NCI-H2081 treated with DMSO at 0.1 percent for 48 hours (cell line): ENCODE data around the gene PPM1L.
"Not testable (repeated sequence)": the region's sequence is repeated elsewhere in the genome, so short reads cannot be mapped to it uniquely, and the experiment has no call there.

Experiments used
- DNase-seq: peaks from one replicate; lab custom pipeline; 2025; lab: John Stamatoyannopoulos, UW

The PPM1L gene

DNA sequence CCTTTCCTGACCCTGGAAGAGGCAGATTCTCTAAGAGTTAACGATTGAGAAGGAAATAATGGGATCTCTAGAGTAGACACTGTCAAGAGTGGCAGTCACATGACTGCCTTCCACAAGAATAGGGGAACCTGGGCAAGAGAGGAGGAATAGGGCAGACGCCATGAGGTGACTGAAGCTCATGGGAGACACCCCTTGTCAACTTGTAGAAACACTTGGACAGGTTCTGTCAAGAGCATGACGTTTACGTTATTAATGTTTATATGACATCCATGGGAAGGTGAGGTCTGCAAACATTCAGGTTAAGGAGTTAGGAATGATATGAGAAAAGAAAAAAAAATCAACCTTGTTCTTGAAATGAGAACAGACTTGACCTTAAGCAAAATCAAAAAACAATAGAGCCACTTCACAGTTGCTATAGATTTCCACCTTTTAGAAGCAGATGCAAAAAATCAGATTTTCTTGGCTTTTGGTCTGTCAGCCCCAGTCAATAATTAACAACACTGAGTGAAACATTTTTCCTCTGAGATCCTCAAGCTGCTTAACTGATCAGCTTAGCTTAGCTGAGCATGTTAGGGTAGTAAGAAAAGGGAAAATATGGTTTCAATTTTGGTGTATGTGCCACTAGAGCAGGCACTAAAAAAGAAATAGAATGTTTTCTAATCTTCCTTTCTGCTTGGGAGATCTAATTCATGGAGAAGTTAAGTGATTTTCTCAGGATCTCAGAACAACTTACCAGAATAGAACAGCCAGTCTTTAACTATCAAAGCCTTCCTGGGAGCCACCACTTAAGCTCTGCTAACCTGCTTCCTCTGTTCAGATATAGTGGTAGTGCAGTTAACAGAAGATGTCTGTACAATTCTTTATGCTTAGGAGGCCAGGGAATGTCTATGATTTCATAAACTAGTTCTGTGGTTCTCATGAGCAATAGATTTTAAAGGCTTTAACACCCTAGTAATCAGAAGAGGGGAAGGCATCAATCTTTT, 232.2 kb downstream of the PPM1L start:
- no peak for DNase-seq

DNA sequence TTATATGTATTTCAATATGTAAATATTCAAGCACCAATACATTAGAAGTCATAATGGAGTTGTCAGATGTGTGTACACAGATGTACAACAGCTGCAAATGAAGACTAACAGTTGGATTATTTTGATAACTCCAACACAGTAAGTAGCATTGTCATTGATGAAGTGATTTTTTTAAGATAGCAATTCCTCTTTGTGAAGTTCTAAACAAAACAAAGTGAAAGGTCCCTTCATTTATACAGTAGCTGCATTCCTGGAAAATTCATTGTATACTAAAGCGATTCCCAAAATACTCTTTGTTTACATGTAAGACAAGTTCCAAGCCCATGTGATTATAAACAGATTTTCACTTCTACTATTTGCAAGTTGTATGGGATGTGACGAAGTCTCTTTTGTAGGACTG, 234.4 kb downstream of the PPM1L start:
- no peak for DNase-seq

DNA sequence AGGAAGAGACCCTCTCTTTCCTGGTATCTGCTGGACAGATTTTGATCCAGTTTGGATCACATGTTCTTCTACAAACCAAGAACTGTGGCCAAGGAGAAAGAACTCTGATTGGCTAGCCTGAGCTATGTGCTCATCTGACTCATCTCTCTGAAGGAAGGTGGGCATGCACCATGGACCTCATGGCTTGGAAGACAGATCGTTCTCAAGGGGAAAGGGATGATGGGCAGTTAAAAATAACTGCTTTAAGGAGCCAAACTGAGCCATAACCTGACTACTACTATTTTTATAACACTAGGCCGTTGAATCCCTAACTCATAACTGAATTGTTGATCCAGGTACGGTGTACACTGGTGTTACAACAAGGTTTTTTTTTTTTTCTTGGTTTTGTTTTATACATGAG, 236.7 kb downstream of the PPM1L start:
- DNase-seq = no peak

DNA sequence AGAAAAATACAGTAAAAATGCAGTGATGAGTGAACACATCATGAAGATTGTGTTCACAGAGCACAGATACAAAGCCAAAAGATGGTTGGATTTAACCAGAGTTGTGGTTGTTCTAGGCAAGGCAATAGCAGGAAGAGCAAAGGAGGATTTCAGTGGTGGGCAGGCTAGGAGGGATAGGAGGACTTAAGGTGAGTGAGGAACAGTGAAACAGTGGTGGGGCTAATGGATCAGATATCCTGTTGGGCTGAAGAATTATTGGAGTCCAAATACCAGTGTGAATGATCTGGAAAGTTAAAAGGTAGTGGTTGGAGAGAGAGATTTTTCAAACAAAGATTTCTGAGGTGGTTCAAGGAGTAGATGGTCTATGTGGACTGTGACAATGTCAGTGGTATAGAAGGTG, 240.8 kb downstream of the PPM1L start:
- DNase-seq = no peak

DNA sequence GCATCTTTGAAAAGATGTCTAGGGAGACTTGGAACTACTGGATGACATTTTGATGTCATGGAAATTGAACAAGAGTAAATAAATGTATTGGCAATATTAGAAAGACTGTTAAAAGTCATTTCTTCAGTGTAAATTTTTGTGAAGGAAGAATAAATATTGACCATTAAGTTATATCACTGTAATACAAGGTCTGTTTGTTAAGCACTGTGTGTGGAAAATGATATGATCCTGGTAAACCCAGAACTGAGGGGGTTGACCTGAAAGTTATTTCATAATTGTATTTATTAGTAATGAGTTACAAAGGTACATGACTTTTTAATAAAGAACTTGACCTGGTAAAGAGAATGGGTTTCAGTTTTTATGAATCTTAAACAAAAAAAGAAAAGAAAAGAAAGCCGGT, 242.6 kb downstream of the PPM1L start:
- no peak for DNase-seq

DNA sequence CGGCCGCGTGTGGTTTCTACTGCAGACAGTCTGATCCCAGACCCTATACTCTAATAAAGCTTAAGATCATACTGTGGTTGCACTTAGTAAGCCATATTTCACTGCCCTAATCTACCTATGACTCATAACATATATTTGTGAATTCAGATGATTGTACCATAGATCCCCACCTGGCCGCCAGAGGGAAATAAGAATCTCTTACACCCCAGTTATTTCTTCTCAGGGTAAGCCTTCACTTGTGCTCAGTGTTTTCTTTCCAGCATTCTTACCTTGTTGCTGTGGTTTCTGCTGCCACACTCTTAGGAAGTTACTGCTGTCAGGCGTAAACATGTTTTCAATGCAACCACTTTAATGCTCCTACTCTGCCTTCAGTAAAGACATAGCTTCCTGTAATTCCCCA, 243.2 kb downstream of the PPM1L start:
- no peak for DNase-seq

DNA sequence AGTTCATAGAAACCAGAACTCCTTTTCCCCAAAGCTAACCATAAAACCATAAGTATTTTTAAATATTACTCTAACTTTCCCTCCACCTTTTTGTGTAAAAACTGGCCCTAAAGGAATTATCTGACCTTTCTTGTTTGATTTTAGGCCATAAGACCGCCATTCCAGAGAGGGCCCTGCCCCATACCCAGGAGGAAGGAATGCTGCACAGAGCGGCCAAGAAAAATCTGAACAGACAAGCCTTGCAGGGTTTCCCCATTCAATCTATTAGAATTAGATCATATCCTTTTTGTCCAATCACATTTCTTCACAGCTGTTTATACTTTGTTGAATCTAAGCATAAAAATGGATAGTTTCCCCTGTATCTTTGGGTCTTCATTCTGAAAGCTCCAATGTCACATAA, 252.1 kb downstream of the PPM1L start:
- DNase-seq = no peak

DNA sequence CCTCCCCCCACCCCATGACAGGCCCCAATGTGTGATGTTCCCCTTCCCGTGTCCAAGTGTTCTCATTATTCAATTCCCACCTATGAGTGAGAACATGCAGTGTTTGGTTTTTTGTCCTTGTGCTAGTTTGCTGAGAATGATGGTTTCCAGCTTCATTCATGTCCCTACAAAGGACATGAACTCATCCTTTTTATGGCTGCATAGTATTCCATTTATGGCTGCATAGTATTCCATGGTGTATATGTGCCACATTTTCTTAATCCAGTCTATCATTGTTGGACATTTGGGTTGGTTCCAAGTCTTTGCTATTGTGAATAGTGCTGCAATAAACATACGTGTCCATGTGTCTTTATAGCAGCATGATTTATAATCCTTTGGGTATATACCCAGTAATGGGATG, 254.1 kb downstream of the PPM1L start:
- not testable (repeated sequence) for DNase-seq

DNA sequence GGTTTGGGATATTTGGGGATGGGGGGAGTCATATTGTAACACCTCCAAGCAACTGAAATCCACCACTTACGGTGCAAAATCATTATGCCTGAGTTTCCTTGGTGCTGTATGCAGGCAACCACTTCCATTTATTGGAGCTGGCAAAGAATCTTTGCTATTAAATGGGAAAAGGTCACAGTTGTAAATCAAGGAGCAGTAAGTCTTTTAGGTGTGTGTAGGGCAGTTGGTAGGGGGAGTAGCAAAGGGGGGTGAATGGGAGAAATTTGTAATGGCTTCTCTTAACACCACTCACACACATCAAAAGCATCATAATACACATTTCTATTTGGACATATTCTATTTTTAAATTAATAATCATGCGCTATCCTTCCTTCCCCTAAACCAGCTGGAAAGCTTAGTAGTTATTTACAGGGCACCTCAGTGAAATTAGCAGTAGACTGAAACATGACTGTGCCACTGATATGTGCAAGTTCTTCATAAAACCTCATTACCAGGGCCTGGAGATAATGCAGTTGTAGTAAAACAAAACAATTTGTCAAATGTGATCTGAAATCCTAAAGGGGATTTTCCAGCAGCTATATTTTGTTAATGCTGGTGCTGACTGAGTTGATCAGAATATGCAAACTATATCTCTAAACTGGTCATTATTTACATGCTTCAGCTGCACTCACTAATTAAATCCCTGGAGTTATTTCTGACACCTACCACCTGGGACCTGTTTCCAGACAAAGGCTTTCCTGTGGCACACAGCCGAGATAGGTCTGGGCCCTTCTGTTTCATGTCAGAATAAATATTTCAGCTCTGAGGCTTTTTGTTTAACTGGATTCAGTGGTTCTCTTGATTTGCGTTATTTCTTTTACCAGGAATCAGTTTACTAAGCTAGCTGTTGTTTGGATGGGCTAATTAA, 259.1 kb downstream of the PPM1L start:
- DNase-seq = peak; percentile 81

DNA sequence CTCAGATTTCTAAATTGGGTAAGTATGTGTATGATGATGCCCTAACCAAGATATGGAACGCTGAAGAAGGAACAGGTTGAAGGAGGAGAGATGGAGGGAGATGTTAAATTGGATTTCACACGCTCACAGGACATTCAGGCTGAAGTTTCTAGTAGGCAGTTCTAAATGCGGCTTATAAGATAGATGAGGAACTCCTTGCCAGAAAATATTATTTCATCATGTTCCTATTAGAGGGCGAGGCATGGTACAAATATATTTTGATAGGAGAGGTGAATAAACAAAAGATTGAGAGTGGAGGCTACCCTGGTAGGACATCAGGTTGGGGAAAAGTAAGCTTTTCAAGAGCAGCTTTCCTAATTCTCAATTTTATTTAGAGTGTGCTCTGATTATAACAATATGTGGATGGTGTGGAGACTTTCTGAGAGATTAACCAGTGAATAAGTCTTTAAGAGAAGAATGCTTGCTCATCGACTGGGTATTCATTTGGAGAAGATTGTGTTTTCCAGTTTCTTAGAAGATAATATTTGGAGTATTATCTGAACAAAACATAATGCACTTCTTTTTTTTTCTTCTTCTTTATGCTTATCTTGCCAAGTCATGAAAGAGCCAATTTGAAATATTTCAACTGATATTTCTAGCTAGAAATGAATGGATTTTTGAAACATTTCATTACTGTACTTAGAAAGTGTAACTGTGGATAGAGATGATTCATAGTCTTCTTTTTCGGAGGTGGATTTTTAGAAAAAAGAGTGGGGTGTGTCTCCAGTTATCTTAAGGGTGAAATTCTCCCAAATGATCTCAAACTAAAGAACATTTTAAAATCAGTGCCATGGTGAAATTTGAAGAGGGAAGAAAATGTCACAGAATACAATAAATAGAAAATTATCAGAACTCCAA, 260.6 kb downstream of the PPM1L start:
- no peak for DNase-seq

DNA sequence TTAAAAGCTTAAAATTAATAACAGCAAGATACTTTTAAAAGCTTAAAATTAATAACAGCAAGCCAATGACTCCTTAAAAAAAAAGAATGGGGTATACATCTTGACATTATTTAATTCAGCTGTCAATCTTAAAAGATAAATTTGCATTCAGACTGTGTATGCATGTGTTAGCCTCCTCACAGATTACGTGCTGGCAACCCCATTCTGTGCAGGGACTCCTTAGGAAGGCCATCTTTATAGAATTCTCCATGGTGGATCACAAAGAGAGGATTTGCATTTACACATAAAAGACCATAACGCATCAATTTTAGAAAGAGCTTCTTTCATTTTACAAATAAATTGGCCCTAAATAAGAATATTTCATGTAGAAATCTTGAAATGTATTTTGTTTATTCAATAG, 261.9 kb downstream of the PPM1L start:
- DNase-seq = no peak

DNA sequence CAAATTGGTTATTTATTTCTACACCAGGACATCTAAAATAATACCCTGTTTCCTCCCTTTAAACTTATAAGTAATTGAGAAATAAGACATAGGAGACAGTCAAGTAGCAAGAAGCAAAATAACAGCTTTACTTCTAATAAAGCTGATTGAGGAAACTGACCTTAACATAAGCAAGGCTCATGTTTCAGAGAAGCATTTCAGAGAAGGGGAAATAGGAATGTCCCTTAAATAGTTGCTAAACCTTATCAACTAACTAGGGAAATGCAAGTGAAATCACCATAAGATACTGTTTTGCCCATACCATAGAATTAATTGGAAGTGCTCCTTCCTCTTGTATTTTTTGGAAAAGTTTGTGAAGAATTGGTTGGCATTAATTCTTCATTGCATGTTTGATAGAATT, 264.2 kb downstream of the PPM1L start:
- no peak for DNase-seq

DNA sequence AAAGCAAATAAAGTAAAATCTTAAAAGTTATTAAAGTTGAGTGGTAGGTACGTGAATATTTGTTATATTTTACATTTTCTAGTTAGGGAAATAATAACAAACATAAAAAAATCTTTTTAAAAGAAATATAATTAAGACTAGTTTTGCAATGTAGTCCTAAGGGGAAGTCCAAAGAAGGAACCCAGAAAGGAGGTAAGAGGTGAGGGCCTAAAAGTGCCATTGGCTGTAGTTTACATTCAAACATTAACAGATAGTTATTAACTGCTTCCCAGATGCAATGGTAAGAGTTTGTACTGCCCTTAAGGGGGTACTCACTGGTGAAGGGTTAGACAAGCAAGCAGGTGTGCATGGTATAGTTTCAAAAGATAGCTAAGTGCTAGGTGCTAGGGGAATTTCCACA, 269.9 kb downstream of the PPM1L start:
- no peak for DNase-seq

DNA sequence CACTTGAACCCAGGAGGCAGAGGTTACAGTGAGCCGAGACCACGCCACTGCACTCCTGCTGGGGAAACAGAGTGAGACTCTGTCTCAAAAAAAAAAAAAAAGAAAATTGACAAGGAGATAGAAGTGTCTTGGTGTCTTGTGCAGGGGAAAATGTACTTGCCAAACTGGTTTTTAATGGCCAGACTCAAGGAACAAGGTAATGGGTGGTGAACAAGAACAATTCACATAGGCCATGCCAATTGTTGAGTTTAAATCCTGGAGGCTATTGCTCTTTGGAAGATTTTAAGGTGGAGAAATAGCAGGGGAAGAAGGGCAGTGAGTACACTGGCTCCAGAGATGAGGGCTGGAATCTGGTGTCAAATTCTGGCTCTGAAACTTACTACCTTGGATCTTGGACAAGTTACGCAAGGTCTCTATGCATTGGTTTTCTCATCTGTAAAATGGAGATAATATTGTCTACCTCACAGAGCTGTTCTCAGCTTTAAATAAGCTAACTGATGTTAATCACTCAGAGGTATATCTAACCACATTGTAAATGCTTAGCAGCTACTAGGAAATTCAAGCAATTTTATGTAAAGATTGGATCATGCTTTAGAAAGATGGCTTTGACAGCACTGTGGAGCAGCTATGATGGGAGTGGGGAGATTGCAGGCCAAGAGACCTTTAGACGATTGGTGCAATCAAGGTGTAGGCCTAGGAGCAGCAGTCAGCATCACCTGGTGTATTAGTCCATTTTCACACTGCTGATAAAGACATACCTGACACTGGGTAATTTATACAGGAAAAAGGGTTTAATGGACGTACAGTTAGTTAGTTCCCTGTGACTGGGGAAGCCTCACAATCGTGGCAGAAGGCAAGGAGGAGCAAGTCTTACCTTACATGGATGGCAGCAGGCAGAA, 270.8 kb downstream of the PPM1L start:
- DNase-seq = no peak

DNA sequence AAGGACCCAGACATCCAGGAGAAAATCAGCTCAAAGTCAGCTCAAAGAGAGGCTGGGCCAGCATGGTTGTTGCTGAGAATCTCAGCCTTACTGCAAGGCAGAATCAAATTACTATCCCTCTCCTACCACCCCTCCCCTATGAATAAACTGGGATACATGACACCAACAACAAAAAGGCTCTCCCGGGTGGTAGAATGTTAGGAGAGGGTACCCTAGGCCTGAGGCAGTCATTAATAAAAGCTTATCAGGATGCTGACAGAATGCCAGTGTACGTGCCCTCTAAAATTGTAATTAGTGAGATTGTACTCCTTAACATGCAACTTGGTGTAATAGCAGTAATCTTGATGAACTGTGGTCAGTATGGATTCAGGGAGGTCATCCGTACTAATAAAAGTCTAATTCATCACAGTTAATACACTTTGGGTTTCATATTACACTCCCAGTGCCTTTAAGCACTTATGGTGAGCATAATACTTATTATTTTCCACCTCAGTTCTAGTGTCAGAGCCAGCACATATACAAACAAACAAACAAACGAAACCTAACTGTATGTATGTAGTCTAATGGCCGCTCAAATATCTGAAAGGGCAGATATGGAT, 272.6 kb downstream of the PPM1L start:
- DNase-seq = no peak

DNA sequence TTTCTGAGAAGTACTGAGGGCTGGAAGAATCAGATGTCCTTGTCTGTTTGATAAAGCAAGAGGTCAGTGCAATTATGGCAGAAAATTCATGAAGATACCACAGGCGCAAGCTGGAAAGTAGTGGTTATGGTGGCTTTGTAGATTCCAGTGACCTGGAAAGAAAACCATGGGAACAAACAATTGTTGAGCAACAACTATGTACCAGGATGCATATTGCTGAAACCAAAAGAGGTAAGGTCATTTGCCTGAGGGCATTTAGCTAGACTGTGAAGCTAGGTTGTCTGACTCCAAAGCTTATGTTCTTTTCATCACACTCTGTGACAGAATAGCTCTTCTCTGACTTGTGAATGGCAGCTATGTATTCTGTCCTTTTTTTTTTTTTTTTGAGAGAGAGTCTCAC, 275.1 kb downstream of the PPM1L start:
- no peak for DNase-seq

DNA sequence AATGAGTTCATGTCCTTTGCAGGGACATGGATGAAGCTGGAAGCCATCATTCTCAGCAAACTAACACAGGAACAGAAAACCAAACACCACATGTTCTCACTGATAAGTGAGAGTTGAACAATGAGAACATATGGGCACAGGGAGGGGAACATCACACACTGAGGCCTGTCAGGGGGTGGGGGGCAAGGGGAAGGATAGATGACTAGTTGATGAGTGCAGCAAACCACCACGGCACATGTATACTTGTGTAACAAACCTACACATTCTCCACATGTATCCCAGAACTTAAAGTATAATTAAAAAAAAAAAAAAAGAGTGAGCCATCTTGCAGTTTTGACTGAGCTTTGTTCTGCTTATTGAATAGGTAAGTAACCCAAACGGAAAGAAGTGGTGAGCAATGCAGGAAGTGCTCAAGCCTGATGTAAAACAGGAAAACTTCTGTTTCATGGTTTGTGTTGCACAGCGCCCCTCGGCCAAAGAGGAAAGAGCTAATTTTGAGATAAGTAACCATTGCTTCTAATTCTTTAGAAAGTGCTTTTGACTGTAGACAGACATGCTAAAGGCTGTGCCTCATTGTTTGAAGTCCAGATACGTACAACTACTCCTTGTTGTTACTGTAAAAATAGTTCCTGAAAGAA, 279.0 kb downstream of the PPM1L start:
- not testable (repeated sequence) for DNase-seq

DNA sequence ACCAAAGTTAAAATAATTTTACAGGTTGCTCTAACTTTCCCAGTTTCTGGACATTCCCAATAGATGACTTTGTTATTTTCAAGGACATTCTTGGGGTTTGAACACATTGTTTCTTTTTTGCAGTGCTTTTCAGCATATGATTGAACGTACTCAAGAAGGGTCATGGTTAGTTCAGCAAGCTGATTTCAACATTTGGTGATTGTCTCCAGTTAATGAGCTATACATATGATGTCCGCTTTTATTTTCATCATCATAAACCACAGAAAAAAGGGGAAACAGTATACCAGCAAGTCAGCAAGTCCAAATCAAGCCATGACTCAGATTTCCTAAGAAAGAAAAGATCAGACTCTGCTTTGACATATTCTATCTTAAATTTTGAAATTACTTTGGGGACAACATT, 279.7 kb downstream of the PPM1L start:
- no peak for DNase-seq

DNA sequence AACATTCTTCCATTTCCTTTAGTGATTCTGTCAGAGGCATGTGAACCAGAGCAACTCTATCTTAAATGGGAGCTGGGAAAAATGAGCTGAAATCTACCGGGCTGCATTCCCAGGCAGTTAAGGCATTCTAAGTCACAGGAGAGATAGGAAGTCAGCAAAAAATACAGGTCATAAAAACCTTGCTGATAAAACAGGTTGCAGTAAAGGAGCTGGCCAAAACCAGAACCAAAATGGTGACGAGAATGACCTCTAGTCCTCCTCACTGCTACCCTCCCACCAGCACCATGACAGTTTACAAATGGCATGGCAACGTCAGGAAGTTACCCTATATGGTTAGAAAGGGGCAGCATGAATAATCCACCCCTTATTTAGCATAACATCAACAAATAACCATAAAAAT, 282.7 kb downstream of the PPM1L start:
- no peak for DNase-seq

DNA sequence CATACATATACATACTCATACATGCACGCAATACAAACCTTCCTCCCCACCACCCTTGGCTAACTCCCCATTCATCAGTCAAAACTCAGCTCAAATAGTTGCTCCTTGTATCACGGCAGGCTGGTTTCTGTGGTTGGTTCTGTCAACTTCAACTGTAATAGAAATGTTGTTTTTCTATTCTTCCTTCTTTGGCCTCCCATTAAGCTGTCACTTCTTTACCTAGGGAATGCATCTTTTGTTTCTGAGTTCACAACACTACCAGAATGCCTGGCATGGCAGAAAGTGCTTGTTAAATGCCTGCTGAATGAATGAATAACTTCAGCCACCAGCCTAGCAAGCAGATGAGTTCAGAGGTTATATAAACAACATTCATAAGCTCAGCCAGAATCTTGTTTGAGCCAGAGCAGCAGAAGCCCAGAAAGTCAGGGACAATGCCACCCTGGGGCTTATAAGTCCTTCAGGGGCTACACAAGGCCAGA, 286.0 kb downstream of the PPM1L start:
- DNase-seq = no peak
